ENCODE results near the gene ALDOA. TPM values are rescaled to one million over a fixed set of nuclear protein-coding genes. Genes with fewer than 3 reads are reported as not detected.
"Not testable (repeated sequence)": the region's sequence is repeated elsewhere in the genome, so short reads cannot be mapped to it uniquely, and the experiment has no call there.

Gene ALDOA
- total RNA-seq, 1 experiment from 2014 or later: 1,486 TPM

- Histone ChIP-seq H3K27ac (ENCODE audit: low read length) (no peak overlapping the region), H3K9me2 (replicated peaks; ENCODE audit: insufficient read depth, low read length) (no peaks in the 10 kb centered on the region), H3K9me3 (ENCODE audit: low read length) (no peaks in the 10 kb centered on the region), H3K4me1 (ENCODE audit: low read length) (no peaks in the 10 kb centered on the region), H4K20me1 (ENCODE audit: insufficient read depth, low read depth, low read length) (0 out of 2 replicates have a peak, but pooled peaks cover 3% of the 10 kb centered on the region), H3K79me2 (ENCODE audit: low read length) (no peaks in the 10 kb centered on the region), H3K36me3 (ENCODE audit: insufficient read depth, low read length) (no peaks in the 10 kb centered on the region), H3K27me3 (ENCODE audit: low read length) (no peaks in the 10 kb centered on the region), H3K4me2 (ENCODE audit: low read depth, low read length, poor library complexity, severe bottlenecking) (no peak overlapping the region), H3K4me3 (ENCODE audit: low read length) (no peak overlapping the region), H3K9ac (ENCODE audit: low read length) (no peak overlapping the region), H2AFZ (ENCODE audit: low read length) (no peak overlapping the region)
- DNase-seq: no peak
Measured at GRCh38 chr16:30031477-30031918, 34.1 kb upstream of the ALDOA start.

GRCh38 chr16:30032083-30032819 is 33.3 kb upstream of the ALDOA start:
- H3K9me2 ChIP-seq (replicated peaks; ENCODE audit: insufficient read depth, low read length): no peaks in the 10 kb centered on the region
- H3K36me3 ChIP-seq (ENCODE audit: insufficient read depth, low read length): no peaks in the 10 kb centered on the region
- no peaks in the 10 kb centered on the region for H3K79me2 ChIP-seq (ENCODE audit: low read length)
- no peak overlapping the region for H3K9ac ChIP-seq (ENCODE audit: low read length)
- H2AFZ ChIP-seq (ENCODE audit: low read length): no peak overlapping the region
- DNase-seq: peak; percentile 90
- no peak overlapping the region for H3K27ac ChIP-seq (ENCODE audit: low read length)
- H3K4me2 ChIP-seq (ENCODE audit: low read depth, low read length, poor library complexity, severe bottlenecking): no peak overlapping the region
- no peaks in the 10 kb centered on the region for H3K27me3 ChIP-seq (ENCODE audit: low read length)
- H3K9me3 ChIP-seq (ENCODE audit: low read length): no peaks in the 10 kb centered on the region
- 0 out of 2 replicates have a peak, but pooled peaks cover 3% of the 10 kb centered on the region for H4K20me1 ChIP-seq (ENCODE audit: insufficient read depth, low read depth, low read length)
- H3K4me3 ChIP-seq (ENCODE audit: low read length): no peak overlapping the region
- H3K4me1 ChIP-seq (ENCODE audit: low read length): no peaks in the 10 kb centered on the region

GRCh38 chr16:30033270-30033669 is 32.3 kb upstream of the ALDOA start:
- H3K9me2 ChIP-seq (replicated peaks; ENCODE audit: insufficient read depth, low read length): no peaks in the 10 kb centered on the region
- no peak overlapping the region for H3K4me2 ChIP-seq (ENCODE audit: low read depth, low read length, poor library complexity, severe bottlenecking)
- H3K9ac ChIP-seq (ENCODE audit: low read length): no peak overlapping the region
- H3K9me3 ChIP-seq (ENCODE audit: low read length): no peaks in the 10 kb centered on the region
- H3K27me3 ChIP-seq (ENCODE audit: low read length): no peaks in the 10 kb centered on the region
- no peak overlapping the region for H3K4me3 ChIP-seq (ENCODE audit: low read length)
- H4K20me1 ChIP-seq (ENCODE audit: insufficient read depth, low read depth, low read length): 0 out of 2 replicates have a peak, but pooled peaks cover 3% of the 10 kb centered on the region
- DNase-seq: no peak
- no peaks in the 10 kb centered on the region for H3K79me2 ChIP-seq (ENCODE audit: low read length)
- H3K4me1 ChIP-seq (ENCODE audit: low read length): no peaks in the 10 kb centered on the region
- H2AFZ ChIP-seq (ENCODE audit: low read length): no peak overlapping the region
- H3K27ac ChIP-seq (ENCODE audit: low read length): no peak overlapping the region
- no peaks in the 10 kb centered on the region for H3K36me3 ChIP-seq (ENCODE audit: insufficient read depth, low read length)

- Histone ChIP-seq H3K79me2 (ENCODE audit: low read length) (no peaks in the 10 kb centered on the region), H3K4me2 (ENCODE audit: low read depth, low read length, poor library complexity, severe bottlenecking) (no peak overlapping the region), H4K20me1 (ENCODE audit: insufficient read depth, low read depth, low read length) (no peaks in the 10 kb centered on the region), H3K4me1 (ENCODE audit: low read length) (peaks cover 5% of the 10 kb centered on the region), H3K4me3 (ENCODE audit: low read length) (no peak overlapping the region), H2AFZ (ENCODE audit: low read length) (no peak overlapping the region), H3K27ac (ENCODE audit: low read length) (no peak overlapping the region), H3K9me2 (replicated peaks; ENCODE audit: insufficient read depth, low read length) (no peaks in the 10 kb centered on the region), H3K9ac (ENCODE audit: low read length) (no peak overlapping the region), H3K36me3 (ENCODE audit: insufficient read depth, low read length) (no peaks in the 10 kb centered on the region), H3K9me3 (ENCODE audit: low read length) (no peaks in the 10 kb centered on the region), H3K27me3 (ENCODE audit: low read length) (no peaks in the 10 kb centered on the region)
- peak; percentile 59 for DNase-seq
Measured at GRCh38 chr16:30040221-30040620, 25.3 kb upstream of the ALDOA start.

GRCh38 chr16:30040690-30041089 is 24.9 kb upstream of the ALDOA start:
- not testable (repeated sequence) for H3K9me2 ChIP-seq (replicated peaks; ENCODE audit: insufficient read depth, low read length); H3K4me1 ChIP-seq (ENCODE audit: low read length); H3K27me3 ChIP-seq (ENCODE audit: low read length); H3K27ac ChIP-seq (ENCODE audit: low read length); DNase-seq; H3K4me3 ChIP-seq (ENCODE audit: low read length); H3K36me3 ChIP-seq (ENCODE audit: insufficient read depth, low read length); H3K79me2 ChIP-seq (ENCODE audit: low read length); H3K4me2 ChIP-seq (ENCODE audit: low read depth, low read length, poor library complexity, severe bottlenecking); H2AFZ ChIP-seq (ENCODE audit: low read length); H3K9ac ChIP-seq (ENCODE audit: low read length); H4K20me1 ChIP-seq (ENCODE audit: insufficient read depth, low read depth, low read length); H3K9me3 ChIP-seq (ENCODE audit: low read length)

GRCh38 chr16:30041841-30042240 is 23.7 kb upstream of the ALDOA start:
- Histone ChIP-seq H3K4me3 (ENCODE audit: low read length) (no peak overlapping the region), H3K9me2 (replicated peaks; ENCODE audit: insufficient read depth, low read length) (no peaks in the 10 kb centered on the region), H3K4me2 (ENCODE audit: low read depth, low read length, poor library complexity, severe bottlenecking) (no peak overlapping the region), H2AFZ (ENCODE audit: low read length) (no peak overlapping the region), H3K27me3 (ENCODE audit: low read length) (no peaks in the 10 kb centered on the region), H4K20me1 (ENCODE audit: insufficient read depth, low read depth, low read length) (no peaks in the 10 kb centered on the region), H3K79me2 (ENCODE audit: low read length) (no peaks in the 10 kb centered on the region), H3K4me1 (ENCODE audit: low read length) (peaks cover 5% of the 10 kb centered on the region), H3K9ac (ENCODE audit: low read length) (no peak overlapping the region), H3K36me3 (ENCODE audit: insufficient read depth, low read length) (no peaks in the 10 kb centered on the region), H3K9me3 (ENCODE audit: low read length) (no peaks in the 10 kb centered on the region), H3K27ac (ENCODE audit: low read length) (no peak overlapping the region)
- peak; percentile 72 for DNase-seq

- Histone ChIP-seq H3K9ac (ENCODE audit: low read length) (no peak overlapping the region), H3K4me2 (ENCODE audit: low read depth, low read length, poor library complexity, severe bottlenecking) (no peak overlapping the region)
- no peak for DNase-seq
Measured at GRCh38 chr16:30046178-30046577, 19.4 kb upstream of the ALDOA start.

GRCh38 chr16:30046588-30046987 is 19.0 kb upstream of the ALDOA start:
- DNase-seq: no peak
- no peak overlapping the region for H2AFZ ChIP-seq (ENCODE audit: low read length)
- no peaks in the 10 kb centered on the region for H3K27me3 ChIP-seq (ENCODE audit: low read length)
- H3K4me1 ChIP-seq (ENCODE audit: low read length): no peaks in the 10 kb centered on the region
- H3K9ac ChIP-seq (ENCODE audit: low read length): no peak overlapping the region
- H3K4me3 ChIP-seq (ENCODE audit: low read length): no peak overlapping the region
- no peak overlapping the region for H3K4me2 ChIP-seq (ENCODE audit: low read depth, low read length, poor library complexity, severe bottlenecking)
- H3K9me3 ChIP-seq (ENCODE audit: low read length): no peaks in the 10 kb centered on the region
- H3K9me2 ChIP-seq (replicated peaks; ENCODE audit: insufficient read depth, low read length): no peaks in the 10 kb centered on the region
- no peak overlapping the region for H3K27ac ChIP-seq (ENCODE audit: low read length)
- H3K36me3 ChIP-seq (ENCODE audit: insufficient read depth, low read length): no peaks in the 10 kb centered on the region
- no peaks in the 10 kb centered on the region for H3K79me2 ChIP-seq (ENCODE audit: low read length)
- no peaks in the 10 kb centered on the region for H4K20me1 ChIP-seq (ENCODE audit: insufficient read depth, low read depth, low read length)

More at GRCh38 chr16:30046178-30046577, 19.4 kb upstream of the ALDOA start:
- no peaks in the 10 kb centered on the region for H3K79me2 ChIP-seq (ENCODE audit: low read length)
- H4K20me1 ChIP-seq (ENCODE audit: insufficient read depth, low read depth, low read length): no peaks in the 10 kb centered on the region
- H3K9me2 ChIP-seq (replicated peaks; ENCODE audit: insufficient read depth, low read length): no peaks in the 10 kb centered on the region
- H2AFZ ChIP-seq (ENCODE audit: low read length): no peak overlapping the region
- H3K4me3 ChIP-seq (ENCODE audit: low read length): no peak overlapping the region
- no peaks in the 10 kb centered on the region for H3K9me3 ChIP-seq (ENCODE audit: low read length)
- H3K36me3 ChIP-seq (ENCODE audit: insufficient read depth, low read length): no peaks in the 10 kb centered on the region
- H3K27ac ChIP-seq (ENCODE audit: low read length): no peak overlapping the region
- H3K27me3 ChIP-seq (ENCODE audit: low read length): no peaks in the 10 kb centered on the region
- H3K4me1 ChIP-seq (ENCODE audit: low read length): no peaks in the 10 kb centered on the region

Measured in Karpas-422 (cell line).